ENCODE measurements around the gene MSX1. TPM values are rescaled to one million over a fixed set of nuclear protein-coding genes. Genes with fewer than 3 reads are reported as not detected.

MSX1 gene
- total RNA-seq, 1 donor from 2014 or later, result 67.3 TPM

DNA sequence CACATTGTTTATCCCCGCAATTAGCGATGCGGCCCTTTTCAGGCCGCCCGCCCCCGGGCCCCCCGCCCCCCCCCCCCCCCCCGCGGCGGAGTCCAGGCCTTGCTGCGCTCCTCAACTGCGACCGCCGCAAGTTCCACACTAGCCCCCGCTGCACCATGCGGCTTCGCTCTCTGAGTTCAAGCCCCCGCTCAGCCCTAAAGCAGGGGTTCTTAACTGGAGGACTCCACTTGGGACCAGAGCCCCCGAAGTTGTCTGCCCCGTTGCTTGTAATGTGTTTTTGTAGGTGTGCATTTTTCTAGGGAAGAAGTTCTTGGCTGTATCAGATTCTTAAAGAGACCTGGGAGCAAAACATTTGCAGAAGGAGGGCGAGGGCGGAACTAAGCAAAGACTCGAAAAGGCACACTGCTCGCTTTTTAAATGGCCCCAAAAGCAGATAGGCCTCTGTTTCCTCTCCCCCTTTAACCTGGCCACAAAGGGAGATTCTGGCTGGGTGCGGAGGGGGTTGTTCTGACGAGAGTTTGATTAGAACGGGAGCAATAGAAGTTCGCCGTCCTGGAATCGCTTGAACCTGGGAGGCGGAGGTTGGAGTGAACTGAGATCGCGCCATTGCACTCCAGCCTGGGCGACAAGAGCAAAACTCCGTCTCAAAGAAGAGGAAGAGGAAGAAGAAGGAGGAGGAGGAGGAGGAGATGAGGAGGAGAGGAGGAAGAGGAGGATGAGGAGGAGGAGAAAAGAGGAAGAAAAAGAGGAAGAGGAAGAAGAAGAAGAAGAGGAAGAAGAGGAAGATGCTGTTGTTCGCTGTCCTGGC, 2.3 kb upstream of the MSX1 start:
- peaks cover 5% of the 10 kb centered on the region for H3K36me3 Mint-ChIP-seq
- peaks cover 52% of the 10 kb centered on the region for H3K4me1 Mint-ChIP-seq (ENCODE audit: unreplicated experiment)

GRCh38 chr4:4857809-4858508, 1.5 kb upstream of the MSX1 start:
- peaks cover 10% of the 10 kb centered on the region for H3K36me3 Mint-ChIP-seq
- H3K27me3 Mint-ChIP-seq, result peaks cover 84% of the 10 kb centered on the region
- H3K4me3 Mint-ChIP-seq, result peak overlapping the region; percentile 81
- no peaks in the 10 kb centered on the region for H3K9me3 Mint-ChIP-seq
- H3K27ac Mint-ChIP-seq, result peak overlapping the region; percentile 50
- no peak for DNase-seq (ENCODE audit: extremely low spot score, unreplicated experiment)
- TF ChIP-seq CTCF (conservative IDR thresholded peaks at IDR 0.05), result peak; percentile 13
- peaks cover 45% of the 10 kb centered on the region for H3K4me1 Mint-ChIP-seq (ENCODE audit: unreplicated experiment)

More for the DNA sequence above, 2.3 kb upstream of the MSX1 start:
- Mint-ChIP-seq H3K27me3 (peaks cover 85% of the 10 kb centered on the region), H3K4me3 (peak overlapping the region; percentile 81), H3K27ac (peak overlapping the region; percentile 63), H3K9me3 (no peaks in the 10 kb centered on the region)
- no peak for DNase-seq (ENCODE audit: extremely low spot score, unreplicated experiment)
- TF ChIP-seq CTCF (conservative IDR thresholded peaks at IDR 0.05), result no peak

DNA sequence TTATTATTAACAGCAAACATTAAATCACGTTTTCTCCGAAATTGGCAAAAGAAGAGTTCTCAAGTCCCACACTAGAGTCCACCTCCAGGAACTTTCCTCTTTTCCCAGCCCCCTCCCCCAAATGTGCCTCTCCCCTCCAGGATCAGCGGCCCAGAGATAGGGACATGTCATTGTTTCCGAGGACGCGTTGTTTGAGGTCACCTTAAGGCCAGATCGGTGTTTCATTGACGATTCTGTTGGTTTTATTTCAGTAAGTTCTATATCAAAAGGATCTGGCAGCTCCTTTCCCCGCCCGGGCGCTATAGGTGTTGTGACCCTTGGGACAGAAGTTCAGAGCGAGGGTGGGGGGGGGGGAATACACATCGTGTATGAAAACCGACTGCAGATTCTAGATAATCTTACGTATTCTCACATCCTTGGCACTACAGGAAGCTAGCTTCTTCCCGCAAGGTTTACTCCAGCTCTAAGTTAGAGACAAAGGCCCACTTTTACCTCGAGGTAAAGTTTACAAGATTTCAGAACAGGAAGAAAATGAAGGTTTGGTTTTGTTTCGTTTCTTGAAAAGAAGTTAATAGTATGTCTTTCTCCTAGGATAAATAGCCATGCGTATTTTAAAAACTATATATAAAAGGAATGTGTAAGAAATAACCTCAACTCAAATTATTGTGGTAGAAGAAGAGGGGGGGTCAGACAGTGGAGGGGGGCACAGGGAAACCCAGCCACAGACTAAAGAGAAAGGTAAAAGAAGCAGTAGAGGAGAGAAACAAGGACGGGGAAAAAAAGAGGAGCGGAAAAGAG, 739 bp upstream of the MSX1 start:
- H3K27ac Mint-ChIP-seq, result peak overlapping the region; percentile 50
- H3K9me3 Mint-ChIP-seq, result no peaks in the 10 kb centered on the region
- H3K4me1 Mint-ChIP-seq (ENCODE audit: unreplicated experiment), result peaks cover 38% of the 10 kb centered on the region
- H3K4me3 Mint-ChIP-seq, result peak overlapping the region; percentile 84
- TF ChIP-seq CTCF (conservative IDR thresholded peaks at IDR 0.05), result no peak
- H3K36me3 Mint-ChIP-seq, result peaks cover 13% of the 10 kb centered on the region
- H3K27me3 Mint-ChIP-seq, result peaks cover 84% of the 10 kb centered on the region
- DNase-seq (ENCODE audit: extremely low spot score, unreplicated experiment), result no peak

GRCh38 chr4:4859799-4860599, 534 bp downstream of the MSX1 start:
- Mint-ChIP-seq H3K36me3 (peaks cover 20% of the 10 kb centered on the region), H3K4me1 (ENCODE audit: unreplicated experiment) (peaks cover 34% of the 10 kb centered on the region), H3K27ac (peak overlapping the region; percentile 80), H3K4me3 (peak overlapping the region; percentile 98), H3K9me3 (no peaks in the 10 kb centered on the region), H3K27me3 (peaks cover 86% of the 10 kb centered on the region)
- DNase-seq (ENCODE audit: extremely low spot score, unreplicated experiment), result peak; percentile 69
- peak; percentile 23 for TF ChIP-seq CTCF (conservative IDR thresholded peaks at IDR 0.05)

Data from type B pancreatic cell (in vitro differentiated cells).